Ascending aorta (tissue), 2 donors: ENCODE data around the gene LRTM1. TPM values are rescaled to one million over a fixed set of nuclear protein-coding genes. Genes with fewer than 3 reads are reported as not detected.

Experiments
- DNase-seq, 2 donors: peaks; one replicate each; pipeline ENCODE4 v3.0.0-alpha.2; 2019; ENCODE audit warnings: low spot score in 2 of 2
- H3K27ac ChIP-seq, 2 donors: fragments of 200-600 bp; sonication (generic); one replicate each; pipeline ENCODE4 v1.5.1; 2016 to 2017; ENCODE audit warnings: mild to moderate bottlenecking in 1 of 2
- H3K27me3 ChIP-seq: fragments of 200-600 bp; sonication (generic); one replicate; pipeline ENCODE4 v1.5.1; 2017
- H3K36me3 ChIP-seq, 2 donors: fragments of 200-600 bp; sonication (generic); one replicate each; pipeline ENCODE4 v1.5.1; 2016
- H3K4me1 ChIP-seq, 2 donors: fragments of 200-600 bp; sonication (generic); one replicate each; pipeline ENCODE4 v1.5.1; 2016 to 2017; ENCODE audit warnings: mild to moderate bottlenecking in 1 of 2
- H3K4me3 ChIP-seq, 2 donors: fragments of 200-600 bp; sonication (generic); one replicate each; pipeline ENCODE4 v1.5.1; 2016 to 2017; ENCODE audit warnings: mild to moderate bottlenecking in 1 of 2
- H3K9me3 ChIP-seq, 2 donors: fragments of 200-600 bp; sonication (generic); one replicate each; pipeline ENCODE4 v1.5.1; 2016
- intact Hi-C: fragments of 100-400 bp; cut with DNase I; formaldehyde crosslinking; loops from one replicate; pipeline ENCODE4 v1.15.1; 2023
- total RNA-seq: library from RNA; depleted of rRNA; stranded (reverse); fragments of >200 nt; gene quantifications from one replicate; pipeline ENCODE4 v1.1.0, GENCODE V29; 2016
- TF ChIP-seq, protein P1 (sequence below), 3 experiments: fragments of 200-600 bp in 2 of 3; fragments of 450-650 bp in 1 of 3; sonication (generic) in 2 of 3; IDR thresholded peaks; one replicate each; pipeline ENCODE4 v1.5.1; 2016 to 2019; ENCODE audit warnings: antibody characterized with exemption in 3 of 3, mild to moderate bottlenecking in 1 of 3, moderate library complexity in 1 of 3

Gene LRTM1
- total RNA-seq, 1 donor from 2014 or later: not detected

DNA sequence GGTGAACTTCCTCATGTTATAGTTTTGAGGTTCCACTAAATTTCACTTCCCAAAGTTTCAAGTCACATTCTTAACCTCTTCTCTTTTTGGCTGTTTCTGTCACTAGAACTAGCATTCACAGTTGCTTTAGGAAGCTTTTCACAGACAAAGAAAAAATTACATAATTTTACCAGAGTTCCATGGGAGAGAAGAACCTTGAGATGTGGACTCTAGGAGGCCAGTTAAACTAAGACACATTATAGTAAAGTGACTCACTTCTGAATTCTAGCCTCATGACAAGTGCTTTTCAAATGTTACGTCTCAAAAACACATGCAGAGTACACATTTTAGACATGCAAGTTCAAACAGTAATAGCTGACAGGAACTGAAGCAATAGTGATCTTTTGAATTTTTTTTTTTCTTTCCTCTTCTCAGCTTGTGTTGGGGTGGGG lies 39.9 kb upstream of the LRTM1 start:
- TF ChIP-seq, protein P1, sequence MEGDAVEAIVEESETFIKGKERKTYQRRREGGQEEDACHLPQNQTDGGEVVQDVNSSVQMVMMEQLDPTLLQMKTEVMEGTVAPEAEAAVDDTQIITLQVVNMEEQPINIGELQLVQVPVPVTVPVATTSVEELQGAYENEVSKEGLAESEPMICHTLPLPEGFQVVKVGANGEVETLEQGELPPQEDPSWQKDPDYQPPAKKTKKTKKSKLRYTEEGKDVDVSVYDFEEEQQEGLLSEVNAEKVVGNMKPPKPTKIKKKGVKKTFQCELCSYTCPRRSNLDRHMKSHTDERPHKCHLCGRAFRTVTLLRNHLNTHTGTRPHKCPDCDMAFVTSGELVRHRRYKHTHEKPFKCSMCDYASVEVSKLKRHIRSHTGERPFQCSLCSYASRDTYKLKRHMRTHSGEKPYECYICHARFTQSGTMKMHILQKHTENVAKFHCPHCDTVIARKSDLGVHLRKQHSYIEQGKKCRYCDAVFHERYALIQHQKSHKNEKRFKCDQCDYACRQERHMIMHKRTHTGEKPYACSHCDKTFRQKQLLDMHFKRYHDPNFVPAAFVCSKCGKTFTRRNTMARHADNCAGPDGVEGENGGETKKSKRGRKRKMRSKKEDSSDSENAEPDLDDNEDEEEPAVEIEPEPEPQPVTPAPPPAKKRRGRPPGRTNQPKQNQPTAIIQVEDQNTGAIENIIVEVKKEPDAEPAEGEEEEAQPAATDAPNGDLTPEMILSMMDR (IDR thresholded peaks at IDR 0.05): no peak
- intact Hi-C loops: no loop called here
- DNase-seq: no peak

DNA sequence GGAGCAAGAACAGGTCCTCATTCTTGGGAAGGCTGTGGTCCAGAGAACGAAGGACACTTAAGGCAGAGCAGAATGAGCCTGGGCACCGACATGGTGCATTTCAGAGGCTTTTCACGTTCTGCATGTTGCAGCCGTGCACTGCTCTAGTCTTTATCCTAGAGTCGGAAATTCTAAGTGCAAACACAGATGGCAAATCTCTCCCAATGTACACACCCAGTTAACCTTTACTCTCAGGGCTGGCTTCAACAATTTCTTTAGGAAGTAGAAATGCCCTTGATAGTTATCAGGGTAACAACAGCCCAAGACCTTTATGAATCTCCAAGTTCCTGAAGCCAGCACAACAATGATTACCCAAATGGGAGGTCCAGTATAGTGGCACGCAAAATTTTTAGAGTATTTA lies 39.1 kb upstream of the LRTM1 start:
- no peak for DNase-seq
- Histone ChIP-seq H3K36me3 (no peaks in the 10 kb centered on the region), H3K4me3 (no peak overlapping the region), H3K9me3 (no peaks in the 10 kb centered on the region), H3K4me1 (no peaks in the 10 kb centered on the region), H3K27me3 (no peaks in the 10 kb centered on the region), H3K27ac (no peak overlapping the region)
- TF ChIP-seq, protein P1 (IDR thresholded peaks at IDR 0.05): no peak
- intact Hi-C loops: no loop called here

More for the DNA sequence above, 39.9 kb upstream of the LRTM1 start:
- Histone ChIP-seq H3K9me3 (no peaks in the 10 kb centered on the region), H3K4me1 (no peaks in the 10 kb centered on the region), H3K27me3 (no peaks in the 10 kb centered on the region), H3K27ac (no peak overlapping the region), H3K4me3 (no peak overlapping the region), H3K36me3 (no peaks in the 10 kb centered on the region)

DNA sequence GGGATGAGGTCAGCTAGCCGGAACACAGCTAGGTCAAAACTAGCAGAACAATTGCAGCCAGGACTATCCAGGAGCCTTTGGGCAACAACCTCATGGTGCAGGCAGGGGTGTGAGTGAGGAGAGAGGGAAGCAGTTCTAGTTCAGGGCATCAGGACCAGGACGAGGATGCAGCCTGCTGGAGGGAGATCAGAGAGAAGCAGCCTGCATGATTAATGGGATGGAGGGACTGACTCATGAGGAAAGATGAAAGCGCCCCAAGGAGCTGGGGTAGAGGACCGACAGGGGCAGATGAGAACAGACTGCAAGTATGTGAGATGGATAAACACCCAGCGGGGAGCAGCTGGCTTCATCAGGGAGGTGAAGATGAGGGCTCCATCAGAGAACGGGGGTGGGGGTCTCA lies 37.9 kb upstream of the LRTM1 start:
- no peak for DNase-seq
- H3K27ac ChIP-seq: no peak overlapping the region
- intact Hi-C loops: no loop called here
- no peaks in the 10 kb centered on the region for H3K27me3 ChIP-seq
- no peaks in the 10 kb centered on the region for H3K4me1 ChIP-seq
- H3K4me3 ChIP-seq: no peak overlapping the region
- TF ChIP-seq, protein P1 (IDR thresholded peaks at IDR 0.05): no peak
- H3K36me3 ChIP-seq: no peaks in the 10 kb centered on the region
- H3K9me3 ChIP-seq: no peaks in the 10 kb centered on the region

DNA sequence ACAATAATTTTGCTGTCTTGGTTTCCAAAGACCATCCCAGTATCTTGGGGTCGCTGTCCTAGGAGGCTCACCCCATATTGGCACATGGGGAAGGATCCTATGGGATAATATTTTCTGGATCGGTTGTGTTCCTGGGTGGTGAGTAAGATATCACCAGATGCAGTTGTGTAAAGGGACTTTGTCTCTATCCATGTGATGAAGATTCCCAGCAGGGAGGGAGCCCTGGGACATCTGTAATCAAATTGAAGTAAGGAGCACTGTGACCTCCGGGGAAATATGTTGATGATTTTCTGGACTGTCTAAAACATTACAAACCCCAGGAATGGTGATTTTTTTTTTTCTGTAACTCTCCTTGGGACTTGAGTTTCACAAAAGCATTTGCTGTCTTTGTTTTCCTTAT lies 36.2 kb upstream of the LRTM1 start:
- no peaks in the 10 kb centered on the region for H3K9me3 ChIP-seq
- H3K27ac ChIP-seq: no peak overlapping the region
- intact Hi-C loops: no loop called here
- TF ChIP-seq, protein P1 (IDR thresholded peaks at IDR 0.05): no peak
- H3K36me3 ChIP-seq: no peaks in the 10 kb centered on the region
- DNase-seq: no peak
- H3K4me1 ChIP-seq: no peaks in the 10 kb centered on the region
- no peaks in the 10 kb centered on the region for H3K27me3 ChIP-seq
- H3K4me3 ChIP-seq: no peak overlapping the region

DNA sequence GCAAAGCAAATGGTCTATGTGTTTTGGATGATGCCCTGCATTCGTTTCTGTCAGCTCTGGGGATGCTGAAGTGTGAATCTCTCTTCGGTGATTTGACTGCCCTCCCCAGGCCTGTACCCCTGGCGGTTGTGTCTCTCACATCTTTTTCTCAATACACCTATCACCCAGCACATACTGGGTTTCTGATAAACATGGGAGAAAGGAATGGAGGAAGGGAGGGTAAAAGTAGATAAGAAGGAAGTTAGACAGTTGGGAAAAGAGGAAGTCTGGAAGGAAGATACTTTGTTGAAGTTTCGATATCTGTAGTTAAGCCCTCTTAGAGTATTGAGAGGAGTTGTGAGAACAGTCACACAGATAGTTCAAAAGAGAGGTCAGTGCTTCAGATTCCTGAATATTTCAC lies 35.8 kb upstream of the LRTM1 start:
- Histone ChIP-seq H3K36me3 (no peaks in the 10 kb centered on the region), H3K9me3 (no peaks in the 10 kb centered on the region), H3K4me1 (no peaks in the 10 kb centered on the region), H3K27me3 (no peaks in the 10 kb centered on the region), H3K27ac (no peak overlapping the region), H3K4me3 (no peak overlapping the region)
- TF ChIP-seq, protein P1 (IDR thresholded peaks at IDR 0.05): no peak
- intact Hi-C loops: no loop called here
- no peak for DNase-seq

DNA sequence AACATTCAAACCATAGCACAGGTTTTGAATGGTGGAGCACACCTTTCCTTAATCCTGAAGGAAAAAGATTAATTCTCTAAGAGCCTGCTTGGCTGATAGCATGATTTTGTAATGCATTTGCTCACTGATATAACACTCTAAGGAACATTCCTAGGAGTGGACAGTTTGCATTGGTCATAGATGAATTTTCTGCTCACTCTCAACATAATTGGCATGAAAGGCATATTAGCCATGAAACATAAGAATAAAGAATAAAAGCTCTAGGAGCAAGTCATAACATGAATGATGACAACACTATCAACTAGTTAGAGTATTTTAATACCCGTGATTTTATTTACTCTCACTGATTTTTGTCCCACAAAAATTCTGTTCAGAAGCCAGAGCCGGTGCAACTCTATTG lies 34.3 kb upstream of the LRTM1 start:
- no peaks in the 10 kb centered on the region for H3K27me3 ChIP-seq
- no peak for DNase-seq
- no peaks in the 10 kb centered on the region for H3K9me3 ChIP-seq
- no peaks in the 10 kb centered on the region for H3K36me3 ChIP-seq
- TF ChIP-seq, protein P1 (IDR thresholded peaks at IDR 0.05): no peak
- intact Hi-C loops: no loop called here
- no peak overlapping the region for H3K4me3 ChIP-seq
- no peak overlapping the region for H3K27ac ChIP-seq
- H3K4me1 ChIP-seq: no peaks in the 10 kb centered on the region
